ENCODE results near the gene FNBP1.

Gene FNBP1

DNA sequence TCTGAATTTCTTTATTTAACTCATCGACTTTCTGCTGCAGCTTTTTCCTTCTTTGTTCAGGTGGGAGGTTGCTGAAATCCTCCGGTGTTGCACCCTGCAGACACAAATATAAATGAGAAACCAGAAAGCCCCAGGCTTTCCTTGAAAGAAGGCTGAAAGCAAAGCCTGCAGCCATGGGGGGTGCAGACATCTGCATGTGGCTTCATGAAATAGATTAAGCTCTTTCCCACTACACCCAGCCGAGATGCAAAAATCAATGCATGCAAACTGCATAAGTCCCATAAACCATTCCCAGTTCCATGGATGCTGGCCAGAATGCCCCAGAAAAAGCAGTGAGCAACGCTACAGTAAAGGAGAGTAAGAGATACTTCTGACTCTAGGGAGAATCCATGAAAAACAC, 134.1 kb downstream of the FNBP1 start:
- no peak overlapping the region for H3K4me3 ChIP-seq (ENCODE audit: low read depth, low read length)

DNA sequence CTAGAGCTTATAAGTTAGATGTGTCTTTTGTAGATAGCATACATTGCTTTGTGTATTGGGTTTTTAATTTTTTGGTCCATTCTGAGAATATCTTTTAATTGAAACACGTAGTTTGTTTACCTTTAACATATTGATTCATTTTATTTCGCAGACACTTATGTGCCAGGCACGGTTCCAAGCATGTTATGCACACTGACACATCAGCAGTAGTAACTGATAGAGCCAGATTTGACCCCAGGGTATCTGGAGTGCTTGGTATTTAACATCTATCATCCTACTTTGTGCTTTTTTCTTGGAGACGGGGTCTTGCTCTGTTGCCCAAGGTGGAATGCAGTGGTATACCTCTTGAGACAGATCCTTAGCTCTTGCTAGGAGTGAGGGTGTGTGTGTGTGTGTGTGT, 135.8 kb downstream of the FNBP1 start:
- no peak overlapping the region for H3K4me3 ChIP-seq (ENCODE audit: low read depth, low read length)
- DNase-seq (ENCODE audit: low read depth) = no peak
- TF ChIP-seq, protein P1, sequence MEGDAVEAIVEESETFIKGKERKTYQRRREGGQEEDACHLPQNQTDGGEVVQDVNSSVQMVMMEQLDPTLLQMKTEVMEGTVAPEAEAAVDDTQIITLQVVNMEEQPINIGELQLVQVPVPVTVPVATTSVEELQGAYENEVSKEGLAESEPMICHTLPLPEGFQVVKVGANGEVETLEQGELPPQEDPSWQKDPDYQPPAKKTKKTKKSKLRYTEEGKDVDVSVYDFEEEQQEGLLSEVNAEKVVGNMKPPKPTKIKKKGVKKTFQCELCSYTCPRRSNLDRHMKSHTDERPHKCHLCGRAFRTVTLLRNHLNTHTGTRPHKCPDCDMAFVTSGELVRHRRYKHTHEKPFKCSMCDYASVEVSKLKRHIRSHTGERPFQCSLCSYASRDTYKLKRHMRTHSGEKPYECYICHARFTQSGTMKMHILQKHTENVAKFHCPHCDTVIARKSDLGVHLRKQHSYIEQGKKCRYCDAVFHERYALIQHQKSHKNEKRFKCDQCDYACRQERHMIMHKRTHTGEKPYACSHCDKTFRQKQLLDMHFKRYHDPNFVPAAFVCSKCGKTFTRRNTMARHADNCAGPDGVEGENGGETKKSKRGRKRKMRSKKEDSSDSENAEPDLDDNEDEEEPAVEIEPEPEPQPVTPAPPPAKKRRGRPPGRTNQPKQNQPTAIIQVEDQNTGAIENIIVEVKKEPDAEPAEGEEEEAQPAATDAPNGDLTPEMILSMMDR (IDR thresholded peaks at IDR 0.05; ENCODE audit: control insufficient read depth, extremely low read depth, insufficient read depth) = no peak

More for the DNA sequence above, 134.1 kb downstream of the FNBP1 start:
- TF ChIP-seq, protein P1 (IDR thresholded peaks at IDR 0.05; ENCODE audit: control insufficient read depth, extremely low read depth, insufficient read depth) = no peak
- DNase-seq (ENCODE audit: low read depth) = no peak

DNA sequence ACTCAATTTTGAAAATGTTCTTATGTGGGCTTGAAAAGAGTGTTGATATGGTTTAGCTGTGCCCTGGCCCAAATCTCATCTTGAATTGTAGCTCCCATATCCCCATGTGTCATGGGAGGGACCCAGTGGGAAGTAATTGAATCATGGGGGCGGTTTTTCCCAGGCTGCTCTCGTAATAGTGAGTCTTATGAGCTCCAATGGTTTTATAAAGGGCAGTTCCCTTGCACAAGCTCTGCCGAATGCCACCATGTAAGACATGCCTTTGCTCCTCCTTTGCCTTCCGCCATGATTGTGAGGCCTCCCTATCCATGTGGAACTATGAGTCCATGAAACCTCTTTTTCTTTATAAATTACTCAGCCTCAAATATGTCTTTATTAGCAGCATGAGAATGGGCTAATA, 136.7 kb downstream of the FNBP1 start:
- TF ChIP-seq, protein P1 (IDR thresholded peaks at IDR 0.05; ENCODE audit: control insufficient read depth, extremely low read depth, insufficient read depth) = no peak
- no peak overlapping the region for H3K4me3 ChIP-seq (ENCODE audit: low read depth, low read length)
- no peak for DNase-seq (ENCODE audit: low read depth)

DNA sequence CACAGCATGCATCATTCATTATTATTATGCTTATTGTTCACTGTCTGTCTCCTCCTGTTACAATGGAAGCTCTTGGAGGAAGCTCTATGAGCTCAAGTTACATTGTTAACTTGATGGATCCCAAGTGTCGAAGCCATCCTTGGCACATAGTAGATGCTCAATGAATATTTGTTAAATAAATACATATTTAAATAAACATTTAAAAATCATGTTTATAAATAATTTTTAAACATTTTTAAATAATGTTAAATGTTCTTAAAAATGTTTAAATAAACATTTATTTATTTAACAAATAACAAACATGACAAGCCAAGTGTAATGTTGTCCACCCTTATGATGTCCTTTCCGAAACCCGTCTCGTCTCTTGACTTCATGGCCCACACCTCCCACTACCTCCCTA, 138.3 kb downstream of the FNBP1 start:
- DNase-seq (ENCODE audit: low read depth) = no peak
- TF ChIP-seq, protein P1 (IDR thresholded peaks at IDR 0.05; ENCODE audit: control insufficient read depth, extremely low read depth, insufficient read depth) = no peak
- no peak overlapping the region for H3K4me3 ChIP-seq (ENCODE audit: low read depth, low read length)

DNA sequence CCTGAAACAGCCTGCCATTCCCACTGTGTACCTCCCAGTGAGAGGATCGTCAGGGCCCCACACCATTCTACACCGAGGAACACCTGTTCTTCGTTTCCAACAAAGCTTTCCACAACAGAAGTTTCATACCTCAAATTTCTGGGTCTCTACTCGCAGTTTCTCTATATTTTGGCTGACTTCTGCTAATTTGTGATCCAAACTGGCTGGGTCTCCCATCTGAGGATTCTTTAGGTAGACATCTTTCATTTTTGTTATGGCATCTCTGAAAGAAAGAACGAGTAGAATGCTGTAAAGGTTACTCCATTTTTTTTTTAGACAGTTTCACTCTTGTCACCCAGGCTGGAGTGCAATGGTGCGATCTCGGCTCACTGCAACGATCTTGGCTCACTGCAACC, 140.3 kb downstream of the FNBP1 start:
- no peak for DNase-seq (ENCODE audit: low read depth)
- TF ChIP-seq, protein P1 (IDR thresholded peaks at IDR 0.05; ENCODE audit: control insufficient read depth, extremely low read depth, insufficient read depth) = no peak
- no peak overlapping the region for H3K4me3 ChIP-seq (ENCODE audit: low read depth, low read length)

DNA sequence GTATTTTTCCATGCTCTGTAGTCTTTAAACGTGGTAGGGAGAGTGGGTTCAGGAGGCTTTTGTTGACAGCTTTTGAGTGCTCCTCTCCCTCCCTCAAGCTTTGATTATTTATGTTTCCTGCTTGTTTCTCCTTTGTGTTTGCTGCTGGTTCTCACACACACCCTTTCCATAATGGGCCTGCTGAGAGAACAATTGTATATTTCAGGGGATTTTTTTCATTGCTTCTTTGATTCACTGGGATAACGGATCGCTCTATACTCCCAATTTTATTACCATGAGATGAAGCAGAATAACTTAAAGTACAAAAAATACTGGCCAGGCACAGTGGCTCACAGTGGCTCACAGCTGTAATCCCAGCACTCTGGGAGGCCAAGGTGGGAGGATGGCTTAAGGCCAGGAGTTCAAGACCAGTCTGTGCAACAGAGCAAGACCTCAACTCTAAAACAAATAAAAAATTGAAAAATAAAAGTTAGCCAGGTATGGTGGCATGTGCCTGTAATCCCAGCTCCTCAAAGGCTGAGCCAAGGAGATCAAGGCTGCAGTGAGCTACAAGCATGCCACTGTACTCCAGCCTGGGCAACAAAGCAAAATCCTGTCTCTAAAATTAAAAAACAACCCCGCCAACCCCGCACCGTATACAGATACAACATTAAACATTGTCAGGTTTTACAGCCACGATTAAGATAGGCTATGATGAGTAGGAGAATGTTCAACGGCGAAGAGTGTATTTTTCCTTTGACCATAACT, 140.8 kb downstream of the FNBP1 start:
- TF ChIP-seq, protein P1 (IDR thresholded peaks at IDR 0.05; ENCODE audit: control insufficient read depth, extremely low read depth, insufficient read depth) = no peak
- no peak overlapping the region for H3K4me3 ChIP-seq (ENCODE audit: low read depth, low read length)
- DNase-seq (ENCODE audit: low read depth) = no peak

All from LNCaP clone FGC (cell line).